ENCODE results near the gene AXIN1. TPM values are rescaled to one million over a fixed set of nuclear protein-coding genes. Genes with fewer than 3 reads are reported as not detected.

Gene AXIN1
- polyA plus RNA-seq, 5 donors = 12.0 to 23.1 (median 17.7) TPM

- DNase-seq = no peak
These were observed 46.5 kb downstream of the AXIN1 start for GRCh38 chr16:305916-306626.

GRCh38 chr16:303760-304505 is 48.6 kb downstream of the AXIN1 start:
- DNase-seq = no peak

- DNase-seq = no peak
These were observed 50.6 kb downstream of the AXIN1 start for GRCh38 chr16:301950-302349.

GRCh38 chr16:301235-301634 is 51.3 kb downstream of the AXIN1 start:
- DNase-seq = no peak

- no peak for DNase-seq
These were observed 54.7 kb downstream of the AXIN1 start for GRCh38 chr16:297832-298231.

GRCh38 chr16:296806-297510 is 55.6 kb downstream of the AXIN1 start:
- no peak for DNase-seq

- no peak for DNase-seq
These were observed 56.2 kb downstream of the AXIN1 start for GRCh38 chr16:296276-296675.

- no peak for DNase-seq
These were observed 59.3 kb downstream of the AXIN1 start for GRCh38 chr16:293043-293775.

GRCh38 chr16:291539-291938 is 61.0 kb downstream of the AXIN1 start:
- no peak for DNase-seq

- DNase-seq = no peak
These were observed 61.7 kb downstream of the AXIN1 start for GRCh38 chr16:290681-291405.

- no peak for DNase-seq
These were observed 62.4 kb downstream of the AXIN1 start for GRCh38 chr16:290015-290680.

- no peak for DNase-seq
These were observed 63.0 kb downstream of the AXIN1 start for GRCh38 chr16:289395-289997.

GRCh38 chr16:287981-288920 is 64.3 kb downstream of the AXIN1 start:
- no peak for DNase-seq

GRCh38 chr16:287298-287811 is 65.2 kb downstream of the AXIN1 start:
- DNase-seq = no peak

GRCh38 chr16:286491-287297 is 65.8 kb downstream of the AXIN1 start:
- DNase-seq = no peak

GRCh38 chr16:285146-286055 is 67.1 kb downstream of the AXIN1 start:
- DNase-seq = no peak
